H1 (cell line): ENCODE data around the gene AUH. TPM values are rescaled to one million over a fixed set of nuclear protein-coding genes. Genes with fewer than 3 reads are reported as not detected.

Experiments used
- CTCF ChIA-PET: fragments of 300-600 bp; sonication (Branson Sonifier 250); formaldehyde crosslinking; loops from one replicate; lab custom pipeline; 2021; ENCODE audit not compliant: partially characterized antibody; lab: Charles Lee
- POLR2A ChIA-PET: fragments of 300-600 bp; sonication (Branson Sonifier 250); formaldehyde crosslinking; loops from one replicate; lab custom pipeline; 2021; ENCODE audit warnings: inconsistent platforms; ENCODE audit not compliant: partially characterized antibody; lab: Charles Lee
- DNase-seq, 2 experiments: peaks; one replicate each; pipeline versions ENCODE4 v3.0.0 to v3.0.0-alpha.2; 2010 to 2022; ENCODE audit warnings: low spot score in 2 of 2, low read depth in 1 of 2, mixed read lengths in 1 of 2
- FAIRE-seq: peaks from 2 replicates; lab custom pipeline; 2011; peaks lifted over from hg19 to GRCh38; lab: Jason Lieb, UNC
- H2AFZ ChIP-seq: 2 replicates; pipeline ENCODE4 v1.8.1; 2012; ENCODE audit warnings: low read length, inconsistent platforms
- H2AK5ac ChIP-seq: 2 replicates; pipeline ENCODE4 v1.6.1; 2013; ENCODE audit warnings: low read depth, low read length
- H2BK120ac ChIP-seq: replicated peaks from 2 replicates; pipeline ENCODE3; 2013; ENCODE audit warnings: low read depth, low read length, inconsistent platforms
- H2BK12ac ChIP-seq: 2 replicates; pipeline ENCODE4 v1.6.1; 2013; ENCODE audit warnings: low read depth, low read length
- H2BK15ac ChIP-seq: 2 replicates; pipeline ENCODE4 v1.6.1; 2013; ENCODE audit warnings: low read length
- H2BK20ac ChIP-seq: 2 replicates; pipeline ENCODE4 v1.6.1; 2013; ENCODE audit warnings: low read length
- H2BK5ac ChIP-seq: 2 replicates; pipeline ENCODE4 v1.6.1; 2013; ENCODE audit warnings: low read depth, low read length
- H3K14ac ChIP-seq: 2 replicates; pipeline ENCODE4 v1.6.1; 2013; ENCODE audit warnings: inconsistent platforms; ENCODE audit not compliant: insufficient read length
- H3K18ac ChIP-seq: 2 replicates; pipeline ENCODE4 v1.6.1; 2013; ENCODE audit warnings: low read length; ENCODE audit errors: extremely low read depth
- H3K23ac ChIP-seq: 2 replicates; pipeline ENCODE4 v1.6.1; 2013; ENCODE audit warnings: inconsistent platforms; ENCODE audit not compliant: insufficient read length
- H3K23me2 ChIP-seq: 2 replicates; pipeline ENCODE4 v1.6.1; 2013; ENCODE audit warnings: low read depth, low read length
- H3K27ac ChIP-seq: 2 replicates; pipeline ENCODE4 v1.6.1; 2011; ENCODE audit warnings: low read depth, low read length, inconsistent platforms
- H3K27me3 ChIP-seq, 4 experiments: replicated peaks in 1 of 4; 1 replicate in 1 of 4; 2 replicates in 3 of 4; pipeline versions ENCODE4 v1.6.1 to v1.8.1; 2011 to 2013; ENCODE audit warnings: low read length in 3 of 4, mild to moderate bottlenecking in 3 of 4, inconsistent platforms in 2 of 4, mixed read lengths in 2 of 4, moderate library complexity in 1 of 4; ENCODE audit not compliant: control insufficient read depth in 3 of 4, insufficient read depth in 3 of 4; ENCODE audit errors: extremely low read depth in 1 of 4
- H3K36me3 ChIP-seq, 4 experiments: 2 replicates each; pipeline versions ENCODE4 v1.6.1 to v1.8.1; 2011 to 2013; ENCODE audit warnings: mild to moderate bottlenecking in 4 of 4, low read length in 3 of 4, moderate library complexity in 2 of 4, control low read depth in 1 of 4, inconsistent platforms in 1 of 4; ENCODE audit not compliant: insufficient read depth in 4 of 4, control insufficient read depth in 2 of 4
- H3K4ac ChIP-seq: replicated peaks from 2 replicates; pipeline ENCODE3; 2013; ENCODE audit warnings: low read length, low read depth, mixed read lengths, inconsistent platforms; ENCODE audit not compliant: insufficient read length
- H3K4me1 ChIP-seq, 4 experiments: replicated peaks in 1 of 4; 1 replicate in 1 of 4; 2 replicates in 3 of 4; pipeline versions ENCODE4 v1.6.1 to v1.8.1; 2011 to 2013; ENCODE audit warnings: low read length in 3 of 4, inconsistent platforms in 2 of 4, mixed read lengths in 1 of 4; ENCODE audit not compliant: insufficient read depth in 4 of 4, control insufficient read depth in 3 of 4
- H3K4me2 ChIP-seq, 2 experiments: 2 replicates each; pipeline versions ENCODE4 v1.6.1 to v1.8.1; 2011 to 2013; ENCODE audit warnings: low read depth in 2 of 2, low read length in 2 of 2, control low read depth in 1 of 2, inconsistent platforms in 1 of 2, mild to moderate bottlenecking in 1 of 2; ENCODE audit not compliant: insufficient read depth in 1 of 2
- H3K4me3 ChIP-seq, 4 experiments: fragments of 200-600, 300-600 bp in 1 of 4; sonication (generic), shearing (Covaris generic), sonication (Bioruptor Twin) in 1 of 4; 2 replicates each; pipeline versions ENCODE4 v1.5.1 to v1.8.1; 2011 to 2016; ENCODE audit warnings: low read length in 4 of 4, low read depth in 3 of 4, control low read depth in 2 of 4, inconsistent platforms in 2 of 4, mild to moderate bottlenecking in 2 of 4, mixed read lengths in 1 of 4, moderate library complexity in 1 of 4; ENCODE audit not compliant: insufficient read depth in 2 of 4; ENCODE audit errors: extremely low read depth in 1 of 4
- H3K56ac ChIP-seq: replicated peaks from 2 replicates; pipeline ENCODE3; 2013; ENCODE audit warnings: low read depth, mild to moderate bottlenecking, mixed read lengths, low read length, inconsistent platforms; ENCODE audit not compliant: insufficient read length
- H3K79me1 ChIP-seq: 2 replicates; pipeline ENCODE4 v1.6.1; 2013; ENCODE audit warnings: low read depth, low read length, control low read depth
- H3K79me2 ChIP-seq, 2 experiments: 2 replicates each; pipeline versions ENCODE4 v1.6.1 to v1.8.1; 2012 to 2013; ENCODE audit warnings: low read length in 2 of 2, mild to moderate bottlenecking in 2 of 2, inconsistent platforms in 1 of 2; ENCODE audit not compliant: insufficient read depth in 2 of 2, control insufficient read depth in 1 of 2
- H3K9ac ChIP-seq, 4 experiments: replicated peaks in 1 of 4; 1 replicate in 1 of 4; 2 replicates in 3 of 4; pipeline versions ENCODE4 v1.6.1 to v1.8.1; 2011 to 2013; ENCODE audit warnings: low read depth in 3 of 4, low read length in 3 of 4, control low read depth in 2 of 4, mild to moderate bottlenecking in 2 of 4, moderate library complexity in 2 of 4, inconsistent platforms in 1 of 4; ENCODE audit errors: extremely low read depth in 1 of 4
- H3K9me3 ChIP-seq, 2 experiments: 2 replicates each; pipeline versions ENCODE4 v1.6.1 to v1.8.1; 2012 to 2013; ENCODE audit warnings: mild to moderate bottlenecking in 2 of 2, moderate library complexity in 2 of 2, control low read depth in 1 of 2, inconsistent platforms in 1 of 2, low read depth in 1 of 2, low read length in 1 of 2, mixed read lengths in 1 of 2; ENCODE audit not compliant: insufficient read depth in 2 of 2
- H4K20me1 ChIP-seq, 2 experiments: replicated peaks in 1 of 2; 2 replicates each; pipeline versions ENCODE3 to v1.8.1; 2011 to 2013; ENCODE audit warnings: inconsistent platforms in 2 of 2, low read length in 2 of 2, mild to moderate bottlenecking in 1 of 2; ENCODE audit not compliant: insufficient read depth in 2 of 2, control insufficient read depth in 1 of 2
- H4K5ac ChIP-seq: 2 replicates; pipeline ENCODE4 v1.6.1; 2013; ENCODE audit warnings: low read length, low read depth, mixed read lengths, inconsistent platforms; ENCODE audit not compliant: insufficient read length
- H4K8ac ChIP-seq: 2 replicates; pipeline ENCODE4 v1.8.0; 2013; ENCODE audit warnings: mild to moderate bottlenecking, moderate library complexity, low read length, inconsistent platforms; ENCODE audit not compliant: insufficient read depth; ENCODE audit errors: extremely low read depth
- H4K91ac ChIP-seq: replicated peaks from 2 replicates; pipeline ENCODE3; 2013; ENCODE audit warnings: low read length, mixed read lengths, inconsistent platforms; ENCODE audit not compliant: insufficient read length
- CBX5 ChIP-seq: fragments of 300-800, 300-1000 bp; sonication (generic); IDR thresholded peaks from 2 replicates; pipeline ENCODE4 v1.7.1; 2016; ENCODE audit warnings: antibody characterized with exemption, low read length, low read depth
- CHD1 ChIP-seq: IDR thresholded peaks from 2 replicates; pipeline ENCODE4 v1.6.1; 2012; ENCODE audit warnings: low read depth, low read length, improper control_type of control experiment
- CTBP2 ChIP-seq: IDR thresholded peaks from 2 replicates; pipeline ENCODE4 v1.7.0; 2011; ENCODE audit warnings: borderline replicate concordance, mild to moderate bottlenecking, moderate library complexity, mixed read lengths, low read length; ENCODE audit not compliant: insufficient read depth, insufficient read length
- GTF2F1 ChIP-seq: IDR thresholded peaks from 2 replicates; pipeline ENCODE4 v1.6.1; 2012; ENCODE audit warnings: low read depth, low read length, improper control_type of control experiment, borderline replicate concordance
- HDAC2 ChIP-seq, 2 experiments: fragments of 300-600 bp in 1 of 2; sonication (generic) in 1 of 2; IDR thresholded peaks; 2 replicates each; pipeline ENCODE4 v1.6.1; 2011 to 2012; ENCODE audit warnings: low read depth in 2 of 2, low read length in 2 of 2, mild to moderate bottlenecking in 2 of 2, moderate library complexity in 2 of 2, borderline replicate concordance in 1 of 2, inconsistent platforms in 1 of 2
- KDM1A ChIP-seq: fragments of 200-600, 300-600 bp; sonication (generic); IDR thresholded peaks from 2 replicates; pipeline ENCODE4 v1.7.1; 2016; ENCODE audit warnings: mild to moderate bottlenecking, low read length, borderline replicate concordance
- NANOG ChIP-seq: IDR thresholded peaks from 2 replicates; pipeline ENCODE4 v1.6.1; 2011; ENCODE audit warnings: low read length, low read depth, mild to moderate bottlenecking, inconsistent platforms; ENCODE audit not compliant: insufficient read depth, poor library complexity, severe bottlenecking
- RXRA ChIP-seq: IDR thresholded peaks from 2 replicates; pipeline ENCODE4 v1.6.1; 2011; ENCODE audit warnings: low read depth, mild to moderate bottlenecking, low read length, moderate library complexity; ENCODE audit not compliant: insufficient read depth
- SP4 ChIP-seq: IDR thresholded peaks from 2 replicates; pipeline ENCODE4 v1.6.1; 2012; ENCODE audit warnings: low read length, inconsistent platforms
- WGBS, 2 experiments: shearing (Covaris generic) in 1 of 2; methylation state at CpG; one replicate each; pipeline versions ENCODE4 v1.1.6 to v1.1.7; 2013 to 2015; ENCODE audit warnings: low lambda C conversion rate in 2 of 2, mixed read lengths in 2 of 2, inconsistent platforms in 1 of 2, low coverage in 1 of 2, missing lambda C conversion rate in 1 of 2; ENCODE audit not compliant: insufficient replicate concordance in 2 of 2, insufficient coverage in 1 of 2, insufficient read length in 1 of 2; ENCODE audit errors: extremely low coverage in 1 of 2, missing lambda C conversion rate in 1 of 2; 5-methylcytosine and 5-hydroxymethylcytosine counted together
- polyA plus RNA-seq, 7 experiments: library from polyadenylated mRNA; depleted of rRNA in 3 of 7; stranded (reverse) in 5 of 7; unstranded in 2 of 7; fragments of >200 nt in 5 of 7; fragments of 200-250 nt in 2 of 7; gene quantifications; 1 replicate in 5 of 7; 2 replicates in 1 of 7; 4 replicates in 1 of 7; pipeline versions ENCODE4 v1.2.1 to v1.2.3, GENCODE V29; 2011 to 2013; ENCODE audit warnings: missing spikeins in 2 of 7, mixed read lengths in 2 of 7
- total RNA-seq: library from RNA; stranded (reverse); fragmentation: NEBNext Ultra II Directional; extraction: Animal tissue kit (Norgen Biotek cat#: 25700); gene quantifications from 2 replicates; pipeline ENCODE4 v1.2.1, GENCODE V29; 2021
- TF ChIP-seq, protein P1 (sequence below), 3 experiments: IDR thresholded peaks; 1 replicate in 2 of 3; 2 replicates in 1 of 3; pipeline versions ENCODE4 v1.5.1 to v1.6.1; 2011; ENCODE audit warnings: low read length in 3 of 3, mild to moderate bottlenecking in 3 of 3, inconsistent platforms in 2 of 3, low read depth in 1 of 3, moderate library complexity in 1 of 3; ENCODE audit not compliant: insufficient read depth in 1 of 3; ENCODE audit errors: control extremely low read depth in 1 of 3
- TF ChIP-seq, protein P2 (sequence below): IDR thresholded peaks from 2 replicates; pipeline ENCODE4 v1.6.1; 2012; ENCODE audit warnings: inconsistent platforms

The AUH gene
- total and polyA plus RNA-seq, 2 of the 8 experiments (the other 6 are each of a cell fraction or from before 2014, with no cell fraction given) = 5.8 to 21.9 TPM

DNA sequence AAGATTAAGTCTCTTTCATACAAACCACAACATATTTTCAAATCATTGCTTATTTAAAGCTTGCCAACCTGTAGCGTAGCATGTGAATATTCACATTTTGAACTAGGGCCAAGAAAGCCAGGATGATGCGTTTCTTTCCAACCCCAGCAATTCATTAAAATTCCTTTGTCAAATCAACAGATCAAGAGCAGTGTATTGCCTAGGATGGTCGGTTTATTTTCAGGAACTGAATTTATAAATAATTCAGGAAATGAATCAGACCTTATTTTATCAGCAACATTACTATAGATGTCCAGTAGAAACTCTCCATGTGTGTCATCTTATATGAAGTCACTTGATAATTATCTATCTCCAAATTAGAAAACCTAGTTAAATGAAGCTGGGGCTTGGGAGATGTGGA is 13.2 kb upstream of the AUH start:
- no peak for FAIRE-seq
- Histone ChIP-seq H3K36me3 (no peaks in the 10 kb centered on the region), H4K91ac (no peak overlapping the region), H3K9me3 (no peaks in the 10 kb centered on the region; a peak in 1 of 4 replicates), H2AFZ (no peak overlapping the region), H2BK15ac (no peak overlapping the region), H3K9ac (no peak overlapping the region), H4K8ac (no peak overlapping the region), H3K4ac (no peak overlapping the region), H2BK20ac (no peak overlapping the region), H3K27ac (no peak overlapping the region), H3K14ac (no peak overlapping the region), H3K79me1 (no peaks in the 10 kb centered on the region), H3K4me2 (no peak overlapping the region), H3K27me3 (no peaks in the 10 kb centered on the region), H4K5ac (no peak overlapping the region), H3K4me3 (no peak overlapping the region), H3K18ac (no peak overlapping the region), H3K56ac (no peak overlapping the region), H4K20me1 (no peaks in the 10 kb centered on the region), H3K23ac (no peak overlapping the region), H3K23me2 (no peaks in the 10 kb centered on the region), H2AK5ac (no peak overlapping the region), H3K4me1 (no peaks in the 10 kb centered on the region), H3K79me2 (no peaks in the 10 kb centered on the region), H2BK12ac (no peak overlapping the region), H2BK120ac (no peak overlapping the region), H2BK5ac (no peak overlapping the region)
- CTCF ChIA-PET = no interaction called here
- 94% methylated on average over 3 of the region's 3 CpGs; no CpG with 5 or more reads in 1 of the 2 experiments for WGBS, 2 experiments
- POLR2A ChIA-PET = no interaction called here
- DNase-seq = no peak
- no peak for TF ChIP-seq RXRA
- TF ChIP-seq, protein P1, sequence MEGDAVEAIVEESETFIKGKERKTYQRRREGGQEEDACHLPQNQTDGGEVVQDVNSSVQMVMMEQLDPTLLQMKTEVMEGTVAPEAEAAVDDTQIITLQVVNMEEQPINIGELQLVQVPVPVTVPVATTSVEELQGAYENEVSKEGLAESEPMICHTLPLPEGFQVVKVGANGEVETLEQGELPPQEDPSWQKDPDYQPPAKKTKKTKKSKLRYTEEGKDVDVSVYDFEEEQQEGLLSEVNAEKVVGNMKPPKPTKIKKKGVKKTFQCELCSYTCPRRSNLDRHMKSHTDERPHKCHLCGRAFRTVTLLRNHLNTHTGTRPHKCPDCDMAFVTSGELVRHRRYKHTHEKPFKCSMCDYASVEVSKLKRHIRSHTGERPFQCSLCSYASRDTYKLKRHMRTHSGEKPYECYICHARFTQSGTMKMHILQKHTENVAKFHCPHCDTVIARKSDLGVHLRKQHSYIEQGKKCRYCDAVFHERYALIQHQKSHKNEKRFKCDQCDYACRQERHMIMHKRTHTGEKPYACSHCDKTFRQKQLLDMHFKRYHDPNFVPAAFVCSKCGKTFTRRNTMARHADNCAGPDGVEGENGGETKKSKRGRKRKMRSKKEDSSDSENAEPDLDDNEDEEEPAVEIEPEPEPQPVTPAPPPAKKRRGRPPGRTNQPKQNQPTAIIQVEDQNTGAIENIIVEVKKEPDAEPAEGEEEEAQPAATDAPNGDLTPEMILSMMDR (IDR thresholded peaks at IDR 0.05; ENCODE audit: control extremely low read depth in 1 of 3, insufficient read depth in 1 of 3, low read depth in 1 of 3, low read length in 3 of 3) = no peak
- TF ChIP-seq, protein P2, sequence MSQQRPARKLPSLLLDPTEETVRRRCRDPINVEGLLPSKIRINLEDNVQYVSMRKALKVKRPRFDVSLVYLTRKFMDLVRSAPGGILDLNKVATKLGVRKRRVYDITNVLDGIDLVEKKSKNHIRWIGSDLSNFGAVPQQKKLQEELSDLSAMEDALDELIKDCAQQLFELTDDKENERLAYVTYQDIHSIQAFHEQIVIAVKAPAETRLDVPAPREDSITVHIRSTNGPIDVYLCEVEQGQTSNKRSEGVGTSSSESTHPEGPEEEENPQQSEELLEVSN = no peak
- TF ChIP-seq HDAC2 (IDR thresholded peaks at IDR 0.05; ENCODE audit: borderline replicate concordance in 1 of 2, low read depth in 2 of 2, low read length in 2 of 2) = no peak
- TF ChIP-seq CHD1 = no peak
- TF ChIP-seq KDM1A = no peak
- TF ChIP-seq SP4 = no peak
- no peak for TF ChIP-seq CBX5
- TF ChIP-seq GTF2F1 = no peak
- TF ChIP-seq CTBP2 = no peak
- no peak for TF ChIP-seq NANOG
